Measurements from ENCODE around the gene AVPI1. TPM values are rescaled to one million over a fixed set of nuclear protein-coding genes. Genes with fewer than 3 reads are reported as not detected.

Gene AVPI1
- 2.4 and 3.3 TPM in 2 replicates for total RNA-seq
- long read RNA-seq, partial matches to known transcripts = 0 of 4 reads
- long read RNA-seq, other reads (novel, unspliced or antisense) = 0 of 4 reads

DNA sequence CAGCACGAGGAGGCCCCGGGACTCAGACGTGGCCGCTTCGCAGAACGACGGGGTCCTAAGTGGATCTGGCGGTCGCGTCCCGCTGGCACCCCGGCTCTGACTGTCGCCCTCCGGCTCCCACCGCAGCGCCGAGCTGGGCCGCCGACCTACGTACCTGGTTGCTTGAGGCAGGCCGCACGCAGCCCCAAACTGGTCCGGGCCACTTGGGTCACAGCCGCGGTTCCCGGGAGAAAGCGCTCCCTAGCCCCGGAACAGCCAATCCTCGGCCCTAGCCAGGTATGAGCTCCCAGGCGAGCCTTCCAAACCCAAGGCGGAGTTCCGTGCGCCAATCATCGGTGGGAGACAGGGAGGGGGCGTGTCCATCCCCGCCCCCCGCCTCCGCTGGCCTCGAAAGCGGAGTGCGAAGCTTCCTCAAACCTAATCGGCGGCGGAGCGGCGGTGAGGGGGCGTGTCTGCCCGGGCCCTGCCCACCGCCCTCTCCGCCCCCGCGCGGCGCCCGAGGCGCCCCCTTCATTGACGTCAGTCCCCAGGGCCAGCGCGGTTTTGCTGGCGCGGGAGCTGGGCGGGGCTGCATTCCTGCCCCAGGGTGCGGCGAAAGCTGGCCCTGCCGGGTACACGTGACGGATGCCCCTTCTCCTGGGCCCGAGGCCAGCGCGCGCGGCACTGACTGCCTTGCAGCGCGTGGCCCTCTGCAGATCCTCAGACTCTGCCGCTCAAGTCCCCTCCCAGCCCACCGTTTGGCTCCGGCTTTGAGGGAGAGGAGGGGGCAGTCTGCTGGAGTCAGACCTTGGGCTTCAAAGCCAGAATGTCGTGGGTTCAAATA lies at the start of gene AVPI1:
Gene AVPI1 (minus strand): TSS at position 280 of the 823 bp plus-strand sequence. CDS start 7,336 bp downstream, outside the sequence.
- peaks cover 18% of the 10 kb centered on the region for H3K4me1 Mint-ChIP-seq
- DNase-seq (ENCODE audit: low read depth, low spot score) = peak; percentile 95
- no peak for TF ChIP-seq CTCF (conservative IDR thresholded peaks at IDR 0.05)

GRCh38 chr10:97736403-97736901 lies 49.4 kb upstream of the AVPI1 start:
- Mint-ChIP-seq H3K36me3 (ENCODE audit: low read depth) (peaks cover 5% of the 10 kb centered on the region), H3K4me1 (peaks cover 31% of the 10 kb centered on the region), H3K27ac (ENCODE audit: unreplicated experiment) (peak overlapping the region; percentile 12), H3K9me3 (peaks cover 13% of the 10 kb centered on the region), H3K4me3 (peak overlapping the region; percentile 93), H3K27me3 (ENCODE audit: low read depth) (peaks cover 7% of the 10 kb centered on the region)
- DNase-seq (ENCODE audit: low read depth, low spot score) = no peak
- TF ChIP-seq CTCF (conservative IDR thresholded peaks at IDR 0.05) = no peak

More for the DNA sequence above, at the start of gene AVPI1:
- Mint-ChIP-seq H3K4me3 (peak within 1 kb of the TSS; percentile 87), H3K36me3 (ENCODE audit: low read depth) (no peaks in the 10 kb centered on the region), H3K27me3 (ENCODE audit: low read depth) (no peaks in the 10 kb centered on the region), H3K27ac (ENCODE audit: unreplicated experiment) (peak within 1 kb of the TSS; percentile 83), H3K9me3 (no peaks in the 10 kb centered on the region)

DNA sequence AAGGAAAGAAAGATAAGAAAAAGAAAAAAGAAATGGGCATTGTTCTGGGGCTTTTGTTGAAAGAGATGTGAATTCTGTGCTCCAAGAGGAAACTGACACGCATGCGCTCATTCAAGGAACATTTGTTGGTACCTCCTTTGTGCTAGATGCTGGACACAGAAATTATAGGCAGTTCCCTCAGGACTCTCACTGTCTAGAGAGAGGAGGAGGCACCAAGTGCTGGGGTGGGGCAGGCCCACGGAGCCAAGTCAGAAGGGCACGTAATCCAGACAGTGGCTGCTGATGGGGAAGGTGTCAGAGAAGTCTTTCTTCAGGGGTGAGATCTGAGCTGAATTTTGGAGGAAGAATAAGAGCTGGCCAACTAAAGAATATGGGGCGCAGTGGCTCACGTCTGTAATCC lies 47.0 kb upstream of the AVPI1 start:
- peaks cover 7% of the 10 kb centered on the region for H3K27me3 Mint-ChIP-seq (ENCODE audit: low read depth)
- H3K4me1 Mint-ChIP-seq = peaks cover 21% of the 10 kb centered on the region
- no peak overlapping the region for H3K27ac Mint-ChIP-seq (ENCODE audit: unreplicated experiment)
- no peak for DNase-seq (ENCODE audit: low read depth, low spot score)
- no peak for TF ChIP-seq CTCF (conservative IDR thresholded peaks at IDR 0.05)
- no peaks in the 10 kb centered on the region for H3K36me3 Mint-ChIP-seq (ENCODE audit: low read depth)
- peaks cover 13% of the 10 kb centered on the region for H3K9me3 Mint-ChIP-seq
- H3K4me3 Mint-ChIP-seq = peak overlapping the region; percentile 54

DNA sequence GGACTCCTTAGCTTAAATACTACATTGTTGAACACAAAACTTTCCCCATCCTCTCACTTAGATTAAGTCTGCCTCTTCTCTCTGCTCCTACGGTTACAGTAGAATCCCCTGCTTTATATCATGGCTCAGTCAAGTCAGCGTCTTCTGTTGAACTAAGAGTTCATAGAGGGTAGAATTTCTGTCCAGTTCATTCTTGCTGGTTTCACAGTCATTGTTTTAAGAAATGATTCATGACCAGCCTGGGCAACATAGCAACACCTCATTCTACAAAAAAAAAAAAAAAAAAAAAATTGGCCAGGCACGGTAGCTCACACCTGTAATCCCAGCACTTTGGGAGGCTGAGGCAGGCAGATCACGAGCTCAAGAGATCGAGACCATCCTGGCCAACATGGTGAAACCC lies 46.2 kb upstream of the AVPI1 start:
- no peak overlapping the region for H3K27ac Mint-ChIP-seq (ENCODE audit: unreplicated experiment)
- H3K36me3 Mint-ChIP-seq (ENCODE audit: low read depth) = no peaks in the 10 kb centered on the region
- H3K4me3 Mint-ChIP-seq = no peak overlapping the region

GRCh38 chr10:97732052-97732359 lies 45.0 kb upstream of the AVPI1 start:
- TF ChIP-seq CTCF (conservative IDR thresholded peaks at IDR 0.05) = no peak
- Mint-ChIP-seq H3K9me3 (peaks cover 13% of the 10 kb centered on the region), H3K36me3 (ENCODE audit: low read depth) (no peaks in the 10 kb centered on the region), H3K27ac (ENCODE audit: unreplicated experiment) (no peak overlapping the region), H3K4me1 (peaks cover 10% of the 10 kb centered on the region), H3K27me3 (ENCODE audit: low read depth) (peaks cover 7% of the 10 kb centered on the region), H3K4me3 (peak overlapping the region; percentile 58)
- no peak for DNase-seq (ENCODE audit: low read depth, low spot score)

More for the DNA sequence above, 46.2 kb upstream of the AVPI1 start:
- Mint-ChIP-seq H3K27me3 (ENCODE audit: low read depth) (peaks cover 7% of the 10 kb centered on the region), H3K9me3 (peaks cover 13% of the 10 kb centered on the region), H3K4me1 (peaks cover 20% of the 10 kb centered on the region)
- no peak for DNase-seq (ENCODE audit: low read depth, low spot score)
- TF ChIP-seq CTCF (conservative IDR thresholded peaks at IDR 0.05) = no peak

All from neural crest cell (in vitro differentiated cells).